Posterior vena cava (tissue), 2 donors: ENCODE results near the gene KSR1. TPM values are rescaled to one million over a fixed set of nuclear protein-coding genes. Genes with fewer than 3 reads are reported as not detected.
A peak's percentile ranks its signal among the peaks of the same experiment; 100 is the strongest.
"Not testable (repeated sequence)": the region's sequence is repeated elsewhere in the genome, so short reads cannot be mapped to it uniquely, and the experiment has no call there.

Source experiments
- DNase-seq: peaks from one replicate; pipeline ENCODE4 v3.0.0-alpha.2; 2020; ENCODE audit warnings: low spot score
- intact Hi-C, 2 donors: fragments of 100-400 bp; cut with DNase I; formaldehyde crosslinking; loops; one replicate each; pipeline versions ENCODE4 v1.14.1 to v1.14.2; 2022 to 2023
- total RNA-seq, 2 donors: library from RNA; stranded (reverse); fragmentation: NEBNext Ultra II Directional; extraction: Animal tissue kit (Norgen Biotek cat#: 25700); gene quantifications; one replicate each; pipeline ENCODE4 v1.2.1, GENCODE V29; 2021
- donor health status: DM: yes; HTN: yes; CAD: no.
- donor health status: DM: yes; HTN: yes; CAD: no.

Gene KSR1
- total RNA-seq, 2 donors from 2014 or later: 30.3 to 35.5 TPM

- intact Hi-C loops: loop anchor here in 1 of 2 donors (5.0 kb wide), 1 partner anchor 940 kb away; no protein-coding TSS in a partner anchor
- no peak for DNase-seq
Observed at GRCh38 chr17:27627514-27627913, 171.3 kb downstream of the KSR1 start.

- intact Hi-C loops: loop anchor here in 1 of 2 donors (5.0 kb wide), 1 partner anchor 939 kb away; no protein-coding TSS in a partner anchor
- no peak for DNase-seq
Observed at GRCh38 chr17:27628376-27628775, 172.1 kb downstream of the KSR1 start.

DNA sequence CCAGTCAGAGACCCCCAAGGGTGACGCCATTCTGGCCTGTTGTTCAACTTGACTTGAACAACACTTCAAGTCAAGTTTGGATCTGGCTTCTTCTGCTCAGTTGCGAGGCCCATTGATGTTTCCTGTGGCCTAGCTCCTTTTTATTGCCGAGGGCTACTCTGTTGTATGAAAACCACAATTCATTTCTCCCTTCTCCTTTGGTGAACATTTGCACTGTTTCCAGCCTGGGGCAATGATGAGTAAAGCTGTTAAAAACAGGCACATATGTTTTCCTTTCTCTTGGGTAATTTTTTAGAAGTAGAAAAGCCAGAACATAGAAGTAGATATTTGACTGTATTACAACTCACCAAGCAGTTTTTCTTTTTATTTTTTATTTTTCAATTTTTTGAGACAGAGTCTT, 173.0 kb downstream of the KSR1 start:
- not testable (repeated sequence) for DNase-seq
- intact Hi-C loops: loop anchor here in 1 of 2 donors (5.0 kb wide), 1 partner anchor 938 kb away; no protein-coding TSS in a partner anchor

DNA sequence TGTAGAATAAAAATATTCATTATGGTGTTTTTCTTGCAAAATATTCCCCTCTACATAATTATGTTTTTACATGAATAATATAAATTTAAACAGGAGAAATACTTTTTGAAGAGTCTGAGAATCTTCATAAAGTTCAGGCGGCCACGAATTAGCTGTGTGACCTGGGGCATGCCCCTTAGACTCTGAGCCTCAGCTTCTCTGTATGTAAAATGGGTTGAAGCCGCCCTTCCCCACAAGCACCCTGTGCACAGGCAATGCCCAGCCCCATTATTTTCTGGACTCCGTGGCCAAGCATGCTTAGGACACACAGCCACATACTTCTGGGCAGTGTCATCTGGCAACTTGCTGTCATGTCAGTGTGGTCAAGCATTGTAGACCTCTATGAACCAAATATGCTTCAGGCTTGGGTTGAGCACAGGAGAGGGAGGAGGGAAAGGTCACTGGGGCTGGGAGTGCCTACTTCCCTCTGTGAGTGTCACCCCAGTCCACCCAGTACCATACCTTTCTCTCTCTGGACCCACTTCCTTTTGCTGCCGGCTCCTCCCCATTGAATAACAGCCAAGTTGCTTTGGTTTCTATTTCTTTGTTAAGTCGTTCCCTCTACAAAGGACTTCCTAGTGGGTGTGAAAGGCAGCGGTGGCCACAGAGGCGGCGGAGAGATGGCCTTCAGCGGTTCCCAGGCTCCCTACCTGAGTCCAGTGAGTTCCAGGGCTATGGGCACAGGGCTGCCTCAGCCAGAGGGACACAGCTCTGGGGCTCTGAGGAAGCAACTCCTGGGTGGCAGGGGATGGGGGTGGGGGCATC, 174.6 kb downstream of the KSR1 start, which contains the start of gene LGALS9:
Gene LGALS9, plus strand, starts transcription at position 582 of the 804 bp plus-strand sequence. Its CDS starts 78 bp downstream, at position 660.
- DNase-seq: no peak
- intact Hi-C loops: no loop called here

DNA sequence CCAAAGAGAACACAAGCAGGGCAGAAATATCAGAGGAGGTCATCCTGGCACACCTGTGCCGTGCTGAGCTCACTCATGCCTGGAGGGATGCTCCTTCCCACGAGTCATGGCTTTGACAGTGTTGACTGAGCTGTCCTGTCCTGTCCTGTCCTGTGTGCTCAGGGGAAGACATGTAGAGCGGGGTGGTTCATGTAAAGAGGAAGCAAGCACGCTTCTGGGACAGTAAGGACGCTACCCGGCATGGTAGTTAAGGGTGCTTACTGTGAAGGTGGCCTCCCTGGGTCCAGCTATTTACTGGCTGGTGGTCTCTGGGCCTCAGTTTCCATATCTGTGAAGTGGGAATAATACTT, 175.1 kb downstream of the KSR1 start:
- intact Hi-C loops: no loop called here
- no peak for DNase-seq

GRCh38 chr17:27631897-27632725, 175.9 kb downstream of the KSR1 start:
- intact Hi-C loops: no loop called here
- peak; percentile 63 for DNase-seq

GRCh38 chr17:27632766-27633165, 176.5 kb downstream of the KSR1 start:
- peak; percentile 95 for DNase-seq
- intact Hi-C loops: not testable (repeated sequence)

- intact Hi-C loops: no loop called here
- no peak for DNase-seq
Observed at GRCh38 chr17:27633312-27634025, 177.2 kb downstream of the KSR1 start.

DNA sequence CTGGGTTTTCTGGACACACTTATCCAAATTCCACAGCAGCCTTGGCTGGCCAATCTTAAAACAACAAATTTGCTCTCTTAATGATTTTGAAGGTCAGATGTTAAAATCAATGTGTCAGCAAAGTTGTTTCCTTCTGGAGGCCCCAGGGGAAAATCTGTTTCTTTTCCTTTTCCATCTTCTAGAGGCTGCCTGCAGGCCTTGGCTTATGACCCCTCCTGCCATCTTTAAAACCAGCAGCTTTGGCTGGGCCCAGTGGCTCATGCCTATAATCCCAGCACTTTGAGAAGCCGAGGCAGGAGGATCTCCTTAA, 177.7 kb downstream of the KSR1 start:
- DNase-seq: no peak
- intact Hi-C loops: no loop called here

DNA sequence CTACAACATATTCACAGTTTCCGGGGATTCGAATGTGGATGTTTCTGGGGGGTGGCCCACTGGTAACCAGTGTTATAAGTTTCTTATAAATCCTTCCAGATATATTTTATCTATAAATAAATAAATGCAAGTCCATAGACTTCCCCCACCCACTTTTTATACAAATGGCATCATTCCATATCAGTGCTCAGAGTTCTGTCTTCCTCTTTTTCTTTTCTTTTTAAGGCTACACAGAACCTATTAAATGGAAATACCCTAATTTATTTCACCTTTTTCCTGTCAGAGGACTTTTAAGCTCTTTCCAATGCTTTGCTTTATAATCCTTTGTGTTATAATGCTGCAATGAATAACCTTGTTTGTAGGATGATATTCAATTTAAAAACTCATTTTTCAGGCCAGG, 178.5 kb downstream of the KSR1 start:
- intact Hi-C loops: no loop called here
- no peak for DNase-seq

GRCh38 chr17:27635275-27635823, 179.1 kb downstream of the KSR1 start:
- DNase-seq: no peak
- intact Hi-C loops: no loop called here

GRCh38 chr17:27636005-27636520, 179.8 kb downstream of the KSR1 start:
- intact Hi-C loops: not testable (repeated sequence)

GRCh38 chr17:27637818-27638217, 181.6 kb downstream of the KSR1 start:
- intact Hi-C loops: not testable (repeated sequence)
- peak; percentile 51 for DNase-seq

More at GRCh38 chr17:27636005-27636520, 179.8 kb downstream of the KSR1 start:
- not testable (repeated sequence) for DNase-seq

DNA sequence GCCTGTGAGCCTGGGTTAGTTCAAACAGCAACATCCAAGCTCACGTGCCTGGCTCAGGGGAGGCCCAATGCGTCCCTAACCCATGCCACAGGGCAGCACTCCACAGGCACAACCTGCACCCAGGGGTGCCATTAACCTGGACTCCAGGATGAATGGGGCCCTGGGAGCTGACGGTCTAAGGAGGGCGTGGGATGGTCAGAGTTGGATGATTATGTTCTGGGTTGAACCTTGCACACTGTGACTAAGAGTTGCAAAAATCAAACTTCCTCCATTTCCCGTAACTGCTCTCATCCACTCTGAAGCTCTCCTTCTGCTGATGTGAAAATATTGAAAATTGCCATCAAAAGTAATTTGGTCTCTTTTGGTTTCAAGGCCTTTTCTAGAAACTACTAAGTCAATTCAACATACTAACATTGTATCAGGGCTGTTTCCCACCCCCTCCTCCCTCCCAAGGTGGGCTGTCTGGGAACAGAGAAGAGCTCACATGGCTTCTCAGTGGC, 182.2 kb downstream of the KSR1 start:
- DNase-seq, intact Hi-C loops: not testable (repeated sequence)

DNA sequence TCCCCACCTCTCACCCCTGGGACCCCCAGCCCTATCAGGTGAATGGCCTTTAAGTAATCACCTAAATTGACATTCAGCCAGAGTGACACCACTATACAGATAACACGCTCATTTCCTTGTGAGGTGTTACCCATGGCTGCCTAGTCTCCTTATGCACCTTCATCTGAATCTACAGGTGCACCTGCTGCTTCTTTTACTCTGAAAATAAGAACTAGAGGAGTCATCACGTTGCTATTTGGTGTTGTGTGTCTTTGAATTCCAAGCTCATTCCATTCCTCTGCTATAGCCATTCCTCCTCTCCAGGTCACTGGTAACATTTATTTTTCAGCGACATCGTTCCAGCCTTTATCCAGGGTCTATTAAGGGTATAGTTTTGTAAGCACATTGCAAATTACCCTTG, 184.5 kb downstream of the KSR1 start:
- intact Hi-C loops: no loop called here
- no peak for DNase-seq

GRCh38 chr17:27644586-27644985, 188.3 kb downstream of the KSR1 start:
- DNase-seq: no peak
- intact Hi-C loops: no loop called here

GRCh38 chr17:27645621-27646020, 189.4 kb downstream of the KSR1 start:
- intact Hi-C loops, DNase-seq: not testable (repeated sequence)

GRCh38 chr17:27646232-27646631, 190.0 kb downstream of the KSR1 start:
- intact Hi-C loops: no loop called here
- DNase-seq: no peak

- DNase-seq: no peak
Observed at GRCh38 chr17:27647765-27648164, 191.5 kb downstream of the KSR1 start.

More at GRCh38 chr17:27647765-27648164, 191.5 kb downstream of the KSR1 start:
- intact Hi-C loops: loop anchor here in 1 of 2 donors (1.0 kb wide), 1 partner anchor 44 kb away; no protein-coding TSS in a partner anchor
